ENCODE results near the gene CD300LD. TPM values are rescaled to one million over a fixed set of nuclear protein-coding genes. Genes with fewer than 3 reads are reported as not detected.
"Not testable (repeated sequence)": the region's sequence is repeated elsewhere in the genome, so short reads cannot be mapped to it uniquely, and the experiment has no call there.

The CD300LD gene
- total RNA-seq, 1 donor from 2014 or later = not detected

DNA sequence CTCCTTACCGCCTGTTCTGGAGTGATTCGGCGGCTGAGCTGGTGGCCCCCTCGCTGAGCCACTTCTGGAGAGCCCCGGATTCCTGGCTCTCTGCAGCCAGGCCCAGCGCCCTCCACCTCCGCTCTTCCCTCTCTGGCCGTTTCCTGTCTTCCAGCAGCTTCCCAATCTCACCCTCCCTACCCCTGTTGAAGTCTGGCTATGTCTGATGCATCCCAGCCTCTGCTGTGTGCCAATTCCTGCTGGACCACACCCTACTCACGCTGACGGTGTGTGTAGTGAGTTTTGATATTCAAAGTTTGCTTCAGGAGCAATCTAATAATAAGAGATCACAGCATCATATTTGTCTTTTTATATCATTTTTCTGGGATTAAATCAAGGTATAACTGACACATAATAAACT, 9.4 kb downstream of the CD300LD start:
- Mint-ChIP-seq H3K9me3 (no peaks in the 10 kb centered on the region), H3K4me1 (ENCODE audit: low read depth) (peaks cover 7% of the 10 kb centered on the region), H3K4me3 (ENCODE audit: low read depth) (no peak overlapping the region), H3K27ac (no peak overlapping the region), H3K36me3 (ENCODE audit: low read depth) (no peaks in the 10 kb centered on the region), H3K27me3 (ENCODE audit: low read depth) (peaks cover 7% of the 10 kb centered on the region)
- intact Hi-C loops (cut with micrococcal nuclease) = no loop called here
- DNase-seq (ENCODE audit: low spot score) = no peak

DNA sequence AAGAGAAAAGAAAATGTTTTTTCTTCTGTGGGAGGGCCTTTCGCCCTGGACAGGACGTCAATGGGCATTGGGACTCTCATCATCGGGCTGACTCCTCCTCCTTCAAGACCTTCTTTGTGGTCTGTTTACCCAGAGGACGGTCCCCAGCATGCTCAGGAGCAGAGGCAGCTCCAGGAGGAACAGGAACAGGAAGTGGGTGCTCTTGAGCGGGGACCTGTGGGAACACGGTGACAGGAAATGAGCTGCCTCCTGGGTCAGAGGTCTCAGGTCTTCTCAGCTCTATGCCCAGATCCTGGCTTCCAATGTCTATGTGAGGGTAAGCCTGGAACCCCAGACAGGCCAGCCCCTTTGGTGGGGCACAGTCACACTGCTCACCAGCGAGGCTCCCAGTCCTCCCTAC, 12.2 kb downstream of the CD300LD start:
- Mint-ChIP-seq H3K27ac (no peak overlapping the region), H3K27me3 (ENCODE audit: low read depth) (peaks cover 9% of the 10 kb centered on the region), H3K4me3 (ENCODE audit: low read depth) (no peak overlapping the region), H3K9me3 (no peaks in the 10 kb centered on the region), H3K4me1 (ENCODE audit: low read depth) (peaks cover 7% of the 10 kb centered on the region), H3K36me3 (ENCODE audit: low read depth) (no peaks in the 10 kb centered on the region)
- intact Hi-C loops (cut with micrococcal nuclease) = no loop called here
- no peak for DNase-seq (ENCODE audit: low spot score)

DNA sequence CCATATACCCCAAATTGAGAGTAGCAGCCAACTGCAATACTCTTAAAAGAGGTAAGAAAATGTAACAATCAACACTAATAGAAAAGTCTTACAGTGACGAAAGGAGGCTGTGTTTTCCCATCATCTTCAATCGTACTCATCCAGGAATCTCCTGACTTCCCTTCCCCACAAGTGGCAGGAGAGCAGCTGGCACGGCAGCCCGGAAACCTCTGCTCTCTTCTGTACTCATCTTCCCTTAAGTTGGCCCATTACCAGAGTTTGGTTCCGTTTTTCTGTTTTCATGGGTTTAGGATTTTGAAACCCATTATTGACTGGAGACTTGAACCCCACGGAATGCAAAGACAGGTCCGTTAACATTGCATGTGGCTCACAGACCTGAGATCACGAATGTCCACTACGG, 13.1 kb downstream of the CD300LD start:
- Mint-ChIP-seq H3K4me3 (ENCODE audit: low read depth) (no peak overlapping the region), H3K27ac (no peak overlapping the region), H3K9me3 (no peaks in the 10 kb centered on the region), H3K27me3 (ENCODE audit: low read depth) (peaks cover 14% of the 10 kb centered on the region), H3K4me1 (ENCODE audit: low read depth) (peaks cover 7% of the 10 kb centered on the region), H3K36me3 (ENCODE audit: low read depth) (no peaks in the 10 kb centered on the region)
- DNase-seq (ENCODE audit: low spot score) = no peak
- intact Hi-C loops (cut with micrococcal nuclease) = no loop called here

DNA sequence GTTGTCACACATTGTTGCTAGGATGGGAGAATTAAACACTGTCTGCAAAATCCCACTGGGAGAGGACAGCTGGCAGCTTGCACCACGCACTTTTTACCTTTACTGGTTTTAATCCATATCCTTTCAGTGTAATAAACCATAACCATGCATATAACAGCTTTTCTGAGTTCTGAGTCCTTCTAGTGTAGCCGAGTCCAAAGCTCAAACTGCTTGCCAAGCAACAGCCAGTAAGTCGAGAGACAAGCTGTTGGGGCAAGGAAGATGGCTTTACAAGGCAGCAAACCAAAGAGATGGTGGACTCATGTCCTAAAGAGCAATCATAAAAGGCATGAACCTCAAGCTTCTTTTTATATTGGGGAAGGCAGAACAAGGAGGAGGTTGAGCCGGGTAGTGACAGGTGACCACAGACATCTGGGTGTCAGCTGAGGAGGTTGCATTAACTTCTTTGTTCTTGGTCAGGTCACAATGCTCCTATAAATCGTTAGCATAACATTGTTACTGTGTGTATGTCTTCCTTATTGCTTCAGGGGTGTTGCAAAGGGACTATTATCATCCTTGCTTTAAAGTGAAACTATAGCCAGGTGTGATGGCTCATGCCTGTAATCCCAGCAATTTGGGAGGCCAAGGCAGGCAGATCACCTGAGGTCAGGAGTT, 17.5 kb downstream of the CD300LD start:
- H3K27ac Mint-ChIP-seq = no peak overlapping the region
- H3K4me3 Mint-ChIP-seq (ENCODE audit: low read depth) = no peak overlapping the region
- no peaks in the 10 kb centered on the region for H3K9me3 Mint-ChIP-seq
- no peaks in the 10 kb centered on the region for H3K36me3 Mint-ChIP-seq (ENCODE audit: low read depth)
- peaks cover 1% of the 10 kb centered on the region for H3K4me1 Mint-ChIP-seq (ENCODE audit: low read depth)
- intact Hi-C loops (cut with micrococcal nuclease) = no loop called here
- DNase-seq (ENCODE audit: low spot score) = no peak
- peaks cover 19% of the 10 kb centered on the region for H3K27me3 Mint-ChIP-seq (ENCODE audit: low read depth)

DNA sequence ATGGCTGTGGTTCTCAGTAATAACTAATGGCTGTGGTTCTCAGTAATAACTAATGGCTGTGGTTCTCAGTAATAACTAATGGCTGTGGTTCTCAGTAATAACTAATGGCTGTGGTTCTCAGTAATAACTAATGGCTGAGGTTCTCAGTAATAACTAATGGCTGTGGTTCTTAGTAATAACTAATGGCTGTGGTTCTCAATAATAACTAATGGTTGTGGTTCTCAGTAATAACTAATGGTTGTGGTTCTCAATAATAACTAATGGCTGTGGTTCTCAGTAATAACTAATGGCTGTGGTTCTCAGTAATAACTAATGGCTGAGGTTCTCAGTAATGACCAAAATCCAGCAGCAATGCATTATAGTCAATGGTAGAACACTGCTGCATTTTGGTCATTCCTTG, 18.4 kb downstream of the CD300LD start:
- Mint-ChIP-seq H3K27me3 (ENCODE audit: low read depth) (peaks cover 22% of the 10 kb centered on the region), H3K4me1 (ENCODE audit: low read depth) (peaks cover 10% of the 10 kb centered on the region)
- intact Hi-C loops (cut with micrococcal nuclease); DNase-seq (ENCODE audit: low spot score); H3K9me3 Mint-ChIP-seq; H3K4me3 Mint-ChIP-seq (ENCODE audit: low read depth); H3K36me3 Mint-ChIP-seq (ENCODE audit: low read depth); H3K27ac Mint-ChIP-seq: not testable (repeated sequence)

DNA sequence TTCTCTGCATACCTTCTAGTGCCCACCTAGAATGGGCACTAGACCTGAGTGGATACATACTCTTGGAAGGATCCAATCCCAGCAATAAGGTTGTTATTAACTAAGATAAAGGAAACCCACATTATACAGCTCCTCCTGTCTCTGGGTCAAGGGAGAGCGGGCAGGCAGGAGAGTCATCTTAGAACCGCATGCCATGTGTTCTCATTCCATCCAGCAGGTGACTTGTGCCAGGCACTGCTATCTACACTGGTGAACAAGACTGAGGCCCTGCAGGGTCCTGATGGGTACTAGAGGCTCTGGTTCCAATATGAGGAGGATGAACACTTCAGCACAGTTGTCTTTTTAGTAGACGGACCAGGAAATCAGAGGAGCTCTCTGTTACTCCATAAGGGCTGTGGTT, 18.9 kb downstream of the CD300LD start:
- Mint-ChIP-seq H3K27ac (no peak overlapping the region), H3K27me3 (ENCODE audit: low read depth) (peaks cover 26% of the 10 kb centered on the region), H3K36me3 (ENCODE audit: low read depth) (no peaks in the 10 kb centered on the region), H3K4me3 (ENCODE audit: low read depth) (no peak overlapping the region), H3K4me1 (ENCODE audit: low read depth) (peaks cover 14% of the 10 kb centered on the region), H3K9me3 (no peaks in the 10 kb centered on the region)
- DNase-seq (ENCODE audit: low spot score) = no peak
- intact Hi-C loops (cut with micrococcal nuclease) = no loop called here

DNA sequence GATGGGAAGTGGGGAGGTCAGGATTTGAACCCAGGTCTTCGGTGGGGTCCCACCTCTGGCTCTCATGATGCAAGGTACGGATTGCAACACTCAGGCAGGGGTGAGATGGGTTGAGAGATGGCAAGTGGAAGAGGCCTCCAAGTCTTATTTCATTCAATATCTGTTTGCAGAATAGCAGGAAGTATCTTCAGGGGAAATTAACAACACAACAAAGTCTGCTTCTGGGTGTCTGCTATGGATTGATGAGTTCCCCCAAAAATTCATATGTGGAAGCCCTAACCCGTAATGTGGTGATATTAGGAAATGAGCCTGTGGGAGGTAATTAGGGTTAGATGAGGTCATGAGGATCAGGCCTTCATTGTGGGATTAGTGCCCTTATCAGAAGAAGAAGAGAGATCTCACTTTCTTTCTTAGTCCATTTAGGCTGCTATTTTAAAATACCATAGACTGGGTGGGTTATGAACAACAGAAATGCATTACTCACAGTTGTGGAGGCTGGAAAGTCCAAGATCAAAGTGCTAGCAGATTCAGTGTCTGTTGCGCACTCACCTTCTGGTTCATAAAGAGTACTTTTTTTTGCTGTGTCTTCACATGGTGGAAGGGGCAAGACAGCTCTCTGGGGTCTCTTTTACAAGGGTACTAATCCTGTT, 20.3 kb downstream of the CD300LD start:
- Mint-ChIP-seq H3K27ac (no peak overlapping the region), H3K27me3 (ENCODE audit: low read depth) (peaks cover 31% of the 10 kb centered on the region), H3K9me3 (no peaks in the 10 kb centered on the region), H3K36me3 (ENCODE audit: low read depth) (no peaks in the 10 kb centered on the region), H3K4me1 (ENCODE audit: low read depth) (peaks cover 14% of the 10 kb centered on the region), H3K4me3 (ENCODE audit: low read depth) (no peak overlapping the region)
- no peak for DNase-seq (ENCODE audit: low spot score)
- intact Hi-C loops (cut with micrococcal nuclease) = no loop called here

DNA sequence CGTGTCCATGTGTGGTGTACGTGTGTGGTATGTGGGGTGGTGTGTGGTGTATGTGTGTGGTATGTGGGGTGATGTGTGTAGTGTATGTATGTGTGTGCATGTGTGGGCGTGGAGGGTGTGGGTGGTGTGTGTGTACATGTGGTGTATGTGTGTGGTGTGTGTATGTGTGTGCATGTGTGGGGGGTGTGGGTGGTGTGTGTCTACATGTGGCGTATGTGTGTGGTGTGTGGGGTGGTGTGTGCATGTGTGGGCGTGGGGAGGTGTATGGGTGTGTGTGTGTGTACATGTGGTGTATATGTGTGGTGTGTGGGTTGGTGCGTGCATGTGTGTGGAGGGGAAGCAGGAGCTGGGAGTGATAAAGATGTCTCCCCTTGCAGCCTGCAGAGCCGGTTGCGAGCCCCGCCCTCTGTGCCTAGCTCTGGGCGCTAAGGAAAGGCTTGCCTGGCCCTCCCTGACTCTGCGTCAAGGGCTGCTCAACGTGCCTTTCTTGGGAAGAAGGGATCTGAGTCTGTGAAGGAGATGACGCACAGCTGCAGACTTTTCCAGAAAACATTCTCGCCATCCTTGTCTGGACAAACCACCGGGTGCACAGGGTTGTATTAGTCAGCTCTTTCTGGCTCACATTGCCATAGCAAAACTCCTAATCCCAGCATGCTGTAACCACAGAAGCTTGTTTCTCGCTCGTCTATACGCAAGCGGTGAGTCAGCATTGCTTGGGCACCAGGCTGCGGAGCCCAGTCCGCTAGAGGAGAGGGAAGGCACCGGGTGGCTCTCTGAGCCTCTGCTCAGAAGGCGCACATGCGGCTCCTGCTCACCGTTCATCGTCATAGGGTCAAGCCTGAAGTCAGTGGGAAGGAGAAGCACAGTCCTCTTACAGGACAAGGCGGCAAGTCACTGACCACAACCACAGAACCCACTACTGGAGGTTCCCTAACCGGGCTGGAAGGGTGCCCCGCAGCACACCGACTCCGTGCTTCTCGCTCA, 22.8 kb downstream of the CD300LD start:
- intact Hi-C loops (cut with micrococcal nuclease) = loop anchor here (5.0 to 10.0 kb wide), 2 partner anchors 75 to 168 kb away; partner anchors contain the start of gene RAB37
- Mint-ChIP-seq H3K36me3 (ENCODE audit: low read depth) (no peaks in the 10 kb centered on the region), H3K4me3 (ENCODE audit: low read depth) (no peak overlapping the region), H3K9me3 (no peaks in the 10 kb centered on the region), H3K27me3 (ENCODE audit: low read depth) (peaks cover 20% of the 10 kb centered on the region), H3K27ac (no peak overlapping the region), H3K4me1 (ENCODE audit: low read depth) (peaks cover 15% of the 10 kb centered on the region)
- no peak for DNase-seq (ENCODE audit: low spot score)

DNA sequence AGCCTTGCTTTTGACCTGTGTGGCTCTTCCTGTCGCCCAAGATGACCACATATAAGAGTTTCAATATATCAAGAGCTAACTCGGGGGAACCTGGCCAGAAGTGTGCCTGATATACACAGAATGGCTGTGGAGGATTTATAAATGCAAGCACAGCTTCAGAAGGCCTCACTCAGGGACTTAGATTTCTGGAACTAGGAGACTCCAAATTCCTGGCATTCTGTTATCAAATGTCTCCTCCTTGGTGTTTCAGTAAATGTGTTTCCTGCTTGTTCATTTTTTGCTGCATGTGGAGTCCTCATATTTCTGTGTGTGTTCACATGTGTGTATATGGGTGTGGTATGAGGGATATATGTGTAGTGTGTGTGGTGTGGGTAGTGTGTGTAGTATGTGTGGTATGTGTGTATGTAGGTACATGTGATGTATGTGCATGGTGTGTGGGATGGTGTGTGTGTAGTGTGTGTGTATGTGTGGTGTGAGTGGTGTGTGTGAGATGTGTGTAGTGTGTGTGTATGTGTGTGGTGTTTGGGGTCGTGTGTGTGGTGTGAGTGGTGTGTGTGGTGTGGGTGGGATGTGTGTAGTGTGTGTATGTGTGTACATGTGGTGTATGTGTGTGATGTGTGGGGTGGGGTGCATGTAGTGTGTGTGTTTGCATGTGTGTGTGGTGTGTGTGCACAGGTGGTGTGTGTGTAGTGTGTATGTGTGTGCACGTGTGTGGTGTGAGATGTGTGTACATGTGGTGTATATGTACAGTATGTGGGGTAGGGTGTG, 23.8 kb downstream of the CD300LD start:
- DNase-seq (ENCODE audit: low spot score) = no peak
- H3K4me3 Mint-ChIP-seq (ENCODE audit: low read depth) = no peak overlapping the region
- H3K36me3 Mint-ChIP-seq (ENCODE audit: low read depth) = no peaks in the 10 kb centered on the region
- H3K27me3 Mint-ChIP-seq (ENCODE audit: low read depth) = peaks cover 19% of the 10 kb centered on the region
- H3K9me3 Mint-ChIP-seq = no peaks in the 10 kb centered on the region
- H3K4me1 Mint-ChIP-seq (ENCODE audit: low read depth) = peaks cover 15% of the 10 kb centered on the region
- H3K27ac Mint-ChIP-seq = no peak overlapping the region
- intact Hi-C loops (cut with micrococcal nuclease) = loop anchor here (5.0 to 10.0 kb wide), 2 partner anchors 77 to 169 kb away; partner anchors contain the start of gene RAB37

DNA sequence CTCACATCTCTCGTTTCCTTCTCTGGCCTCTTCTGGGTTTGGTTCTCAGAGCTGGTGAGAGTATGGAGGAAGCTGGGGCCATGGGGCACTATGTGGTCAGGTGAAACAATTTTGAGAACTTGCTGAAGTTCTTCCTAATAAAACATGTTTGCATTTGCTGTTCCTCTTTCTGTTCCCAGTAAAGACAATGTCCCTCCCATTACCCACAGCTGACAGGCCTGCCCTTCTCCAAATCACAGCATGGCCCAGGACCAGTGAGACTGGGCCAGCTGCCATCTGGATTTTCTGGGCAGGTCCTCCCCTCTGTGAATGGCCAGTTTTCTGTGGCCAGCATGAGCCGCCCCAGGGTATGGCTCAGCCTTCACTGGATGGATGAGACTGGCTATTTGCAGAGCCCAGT, 24.7 kb downstream of the CD300LD start, which contains the start of gene CD300H:
Gene CD300H (minus strand): TSS at position 113 of the 400 bp plus-strand sequence.
- no peak for DNase-seq (ENCODE audit: low spot score)
- H3K27ac Mint-ChIP-seq = no peak within 1 kb of the TSS
- H3K4me1 Mint-ChIP-seq (ENCODE audit: low read depth) = peaks cover 15% of the 10 kb centered on the region
- H3K9me3 Mint-ChIP-seq = no peaks in the 10 kb centered on the region
- no peaks in the 10 kb centered on the region for H3K36me3 Mint-ChIP-seq (ENCODE audit: low read depth)
- no peak within 1 kb of the TSS for H3K4me3 Mint-ChIP-seq (ENCODE audit: low read depth)
- intact Hi-C loops (cut with micrococcal nuclease) = loop anchor here (5.0 to 10.0 kb wide), 2 partner anchors 77 to 170 kb away; partner anchors contain the start of gene RAB37
- peaks cover 19% of the 10 kb centered on the region for H3K27me3 Mint-ChIP-seq (ENCODE audit: low read depth)

DNA sequence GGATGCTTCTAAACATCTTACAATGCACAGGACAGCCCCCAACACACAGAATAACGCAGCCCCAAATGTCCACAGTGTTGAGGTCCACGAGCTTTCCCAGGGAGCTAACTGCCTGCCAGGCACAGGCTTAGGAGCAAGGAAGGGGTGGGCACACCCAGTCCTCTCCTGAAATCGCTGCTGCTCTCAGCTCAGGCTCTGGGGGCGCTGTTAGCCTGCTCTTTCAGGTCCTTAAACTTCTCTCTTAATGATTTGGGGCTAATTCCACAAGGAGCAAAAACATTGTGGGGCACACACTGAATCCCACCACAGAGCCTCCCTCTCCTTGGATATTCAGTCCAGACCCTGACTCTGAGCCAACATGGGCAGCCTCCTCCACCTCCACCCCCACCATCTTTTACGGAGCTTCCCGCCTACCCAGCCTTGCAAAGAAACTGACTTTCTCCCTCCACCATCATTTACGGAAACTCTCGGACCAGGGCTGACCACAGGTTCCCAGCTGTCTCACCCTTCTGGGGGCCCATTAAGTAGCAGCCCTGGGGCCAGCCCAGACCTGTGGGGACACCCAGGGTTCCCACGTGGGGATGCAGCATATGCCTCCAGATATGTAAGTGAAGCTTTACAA, 25.8 kb downstream of the CD300LD start:
- Mint-ChIP-seq H3K4me1 (ENCODE audit: low read depth) (peaks cover 15% of the 10 kb centered on the region), H3K36me3 (ENCODE audit: low read depth) (no peaks in the 10 kb centered on the region), H3K27ac (no peak overlapping the region), H3K9me3 (no peaks in the 10 kb centered on the region), H3K27me3 (ENCODE audit: low read depth) (peaks cover 22% of the 10 kb centered on the region), H3K4me3 (ENCODE audit: low read depth) (no peak overlapping the region)
- intact Hi-C loops (cut with micrococcal nuclease) = loop anchor here (5.0 to 10.0 kb wide), 2 partner anchors 79 to 171 kb away; partner anchors contain the start of gene RAB37
- no peak for DNase-seq (ENCODE audit: low spot score)

All from activated T-helper 2 cell treated with anti-CD3 and anti-CD28 coated beads, Interferon-gamma antibody, Interleukin-2, Interleukin-4, amounts not matched to agents 10 μg/mL and 5 μg/mL and 100 μg/mL, durations not matched to agents 14 hours and 24 hours and 36 hours (primary cell).